LHCN-M2 (cell line): Measurements from ENCODE around the gene IGFBP4. TPM values are rescaled to one million over a fixed set of nuclear protein-coding genes. Genes with fewer than 3 reads are reported as not detected.

Experiments
- DNase-seq: peaks from one replicate; pipeline ENCODE4 v3.0.0-alpha.2; 2012; ENCODE audit warnings: low read depth
- total RNA-seq: library from RNA; depleted of rRNA; stranded (reverse); fragments of >200 nt; gene quantifications from 2 replicates; pipeline ENCODE4 v1.2.3, GENCODE V29; 2014

The IGFBP4 gene
- total RNA-seq, 1 experiment from 2014 or later = 55.3 TPM

- DNase-seq = no peak
These were observed 12.0 kb upstream of the IGFBP4 start for GRCh38 chr17:40431231-40431602.

DNA sequence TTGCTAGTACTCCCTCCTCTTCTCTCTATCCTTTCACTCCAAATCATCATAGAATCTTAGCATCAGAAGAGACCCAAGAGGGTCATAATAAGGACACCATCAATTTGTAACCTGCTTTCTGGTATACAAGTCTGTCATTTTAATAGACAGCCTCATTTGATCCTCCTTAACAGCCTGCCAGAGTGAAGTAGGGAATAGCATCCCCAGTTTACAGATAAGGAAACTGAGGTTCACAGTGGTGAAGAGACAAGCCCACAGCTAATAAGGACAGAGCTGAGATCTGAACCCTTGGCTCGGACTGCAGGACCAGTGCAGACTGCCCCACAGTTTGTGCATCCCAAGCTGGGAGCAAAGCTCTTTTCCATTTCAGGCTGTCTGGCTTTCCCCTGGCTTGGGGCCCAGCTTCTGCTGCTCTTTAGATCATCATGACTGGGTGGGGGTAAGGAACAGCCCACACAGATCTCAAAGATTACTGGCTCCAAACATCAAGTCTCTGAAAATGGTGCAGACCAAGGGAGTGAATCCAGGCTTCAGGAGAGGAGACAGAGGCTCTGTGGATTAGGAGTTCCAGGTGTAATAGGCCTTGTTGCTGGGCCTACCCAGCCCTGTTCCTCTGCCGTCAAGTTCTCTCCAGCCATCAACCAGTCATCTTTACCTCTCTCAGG is 10.3 kb upstream of the IGFBP4 start:
- no peak for DNase-seq

DNA sequence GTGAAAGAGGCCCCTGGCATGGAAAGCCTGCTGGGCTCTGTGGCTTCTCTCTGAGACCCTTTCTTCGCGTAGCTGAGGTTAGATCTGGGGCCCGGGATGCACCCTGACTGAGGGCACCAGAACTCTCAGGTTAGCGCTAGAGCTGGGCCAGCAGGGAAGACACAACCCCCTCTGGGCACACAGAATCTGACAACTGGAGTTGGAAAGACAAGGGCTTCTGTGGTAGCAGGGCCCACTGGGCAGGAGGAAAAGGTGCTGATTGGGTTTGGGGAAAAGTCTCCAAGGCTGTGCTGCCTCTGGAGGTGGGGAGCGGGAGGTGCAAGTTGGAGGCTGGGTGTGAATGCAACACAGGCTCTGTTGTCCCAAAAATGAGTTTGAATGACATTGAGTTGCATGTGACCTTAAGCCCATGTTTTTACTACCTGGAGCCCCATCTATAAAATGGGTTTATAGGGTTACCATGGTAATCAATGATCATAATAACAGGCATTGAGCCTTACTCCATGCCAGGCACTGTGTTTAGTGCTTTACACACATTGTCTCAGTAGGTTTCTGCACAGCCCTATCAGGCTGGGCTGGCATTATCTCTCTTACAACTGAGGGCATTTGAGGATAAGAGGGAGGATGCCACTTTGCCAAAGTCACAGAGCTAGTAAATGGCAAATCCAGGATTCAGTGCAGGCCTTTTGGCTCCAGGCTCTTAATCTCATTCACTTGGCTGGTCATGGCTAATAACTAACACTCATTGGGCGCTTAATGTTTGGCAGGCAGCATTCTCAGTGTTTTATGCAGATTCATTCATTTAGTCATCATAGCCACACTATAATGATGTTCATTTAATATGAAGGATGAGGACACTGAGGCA is 9.5 kb upstream of the IGFBP4 start:
- no peak for DNase-seq

GRCh38 chr17:40436636-40437035 is 6.6 kb upstream of the IGFBP4 start:
- no peak for DNase-seq

- DNase-seq = peak; percentile 38
These were observed 6.0 kb upstream of the IGFBP4 start for GRCh38 chr17:40437095-40437732.

- DNase-seq = no peak
These were observed 3.1 kb upstream of the IGFBP4 start for GRCh38 chr17:40440166-40440565.

DNA sequence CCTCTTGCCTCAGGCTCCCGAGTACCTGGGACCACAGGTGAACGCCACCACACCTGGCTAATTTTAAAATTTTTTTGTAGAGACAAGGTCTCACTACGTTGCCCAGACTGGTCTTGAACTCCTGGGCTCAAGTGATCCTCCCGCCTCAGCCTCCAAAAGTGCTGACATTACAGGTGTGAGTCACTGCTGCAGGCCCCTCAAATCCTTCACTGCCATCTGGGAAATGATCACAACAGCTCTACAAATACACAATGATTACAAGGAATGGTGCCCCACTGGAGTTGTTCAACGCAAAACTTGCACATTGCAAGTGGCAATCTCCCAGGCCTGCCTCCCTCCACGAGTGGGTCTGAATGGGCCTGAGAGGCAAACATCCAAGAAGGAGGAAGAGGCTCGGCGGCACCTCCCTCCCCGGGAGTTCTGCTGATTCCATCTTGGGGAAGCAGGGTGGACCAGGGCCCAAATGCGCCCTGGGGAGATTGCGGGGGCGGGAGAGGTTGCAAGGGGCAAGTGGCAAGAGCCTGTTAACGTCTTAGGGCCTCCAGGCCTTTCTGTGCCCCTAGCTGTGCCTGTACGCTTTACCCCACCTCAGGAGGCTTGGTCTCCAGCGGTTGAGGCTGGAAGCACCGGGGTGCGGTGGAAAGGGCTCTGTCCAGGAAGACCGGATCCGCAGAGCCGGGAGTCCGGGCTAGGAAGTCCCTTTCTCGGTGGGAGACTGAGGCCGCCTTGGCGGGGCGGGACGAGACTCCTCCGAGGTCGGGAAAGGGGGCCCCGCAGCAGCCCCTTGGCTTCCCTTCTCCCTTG is 656 bp upstream of the IGFBP4 start:
- peak; percentile 31 for DNase-seq

DNA sequence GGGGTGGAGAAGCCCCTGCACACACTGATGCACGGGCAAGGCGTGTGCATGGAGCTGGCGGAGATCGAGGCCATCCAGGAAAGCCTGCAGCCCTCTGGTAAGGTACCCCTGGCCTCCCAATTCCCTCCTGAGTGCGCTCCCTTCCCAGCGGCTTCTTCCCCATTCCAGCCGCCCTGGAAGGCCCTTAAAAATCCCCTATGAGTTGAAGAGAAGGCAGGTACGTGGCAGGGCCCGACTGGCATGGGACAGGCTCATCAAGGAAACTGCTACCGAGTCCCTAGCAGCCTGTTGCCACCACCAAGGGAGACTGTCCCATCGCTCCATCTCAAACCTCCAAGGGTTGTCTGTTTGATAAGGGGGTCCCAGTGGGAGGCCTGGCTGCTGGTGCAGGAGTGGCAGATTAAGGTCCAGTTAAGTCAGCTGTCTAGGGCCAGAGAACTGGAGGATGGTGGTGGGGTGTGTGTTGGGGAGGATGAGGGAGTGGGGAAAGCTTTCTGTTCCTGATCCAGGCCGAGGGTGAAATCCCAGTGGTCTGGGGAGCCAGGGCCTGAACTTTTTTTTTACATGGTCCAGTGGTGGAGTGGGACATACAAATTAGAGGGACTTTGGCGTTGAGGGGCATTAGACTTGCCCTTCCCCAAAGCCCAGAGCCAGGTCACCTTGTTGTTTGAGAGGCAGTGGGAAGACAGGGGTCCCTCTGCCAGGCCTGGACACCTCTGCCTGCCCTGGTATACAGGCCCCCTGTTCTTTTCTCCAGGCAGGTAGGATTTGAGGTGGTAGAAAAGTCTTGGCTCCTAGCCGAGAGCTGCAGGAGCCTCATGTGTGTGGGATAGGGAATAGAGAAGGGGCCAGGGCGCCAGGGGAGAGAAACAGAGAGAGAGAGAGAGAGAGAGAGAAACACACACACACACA is 994 bp downstream of the IGFBP4 start:
- peak; percentile 21 for DNase-seq

GRCh38 chr17:40445751-40446468 is 2.7 kb downstream of the IGFBP4 start:
- peak; percentile 75 for DNase-seq

DNA sequence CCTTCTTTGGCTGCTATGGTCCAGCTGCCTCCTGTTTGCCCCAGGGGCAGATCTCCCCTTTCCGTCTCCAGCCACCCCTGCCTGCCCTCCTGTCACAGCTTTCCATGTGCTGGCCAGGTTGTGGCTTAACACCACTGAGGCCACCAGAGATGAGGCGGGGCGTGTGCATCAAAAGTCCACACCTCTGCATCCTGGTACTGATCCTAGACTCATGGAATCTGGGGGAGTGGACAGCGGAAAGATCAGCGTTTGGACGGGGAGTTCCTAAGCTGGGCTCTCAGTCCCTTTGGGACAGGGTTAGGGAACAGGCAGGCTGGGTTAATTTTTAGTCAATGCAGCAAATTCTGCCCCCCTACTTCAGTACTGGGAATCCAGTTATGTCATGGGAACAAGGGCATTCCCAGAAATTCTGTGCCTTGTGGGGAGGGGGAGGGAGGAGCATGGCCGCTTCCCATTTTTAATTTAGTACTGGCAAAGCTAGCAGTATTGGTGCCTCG is 3.9 kb downstream of the IGFBP4 start:
- DNase-seq = no peak

DNA sequence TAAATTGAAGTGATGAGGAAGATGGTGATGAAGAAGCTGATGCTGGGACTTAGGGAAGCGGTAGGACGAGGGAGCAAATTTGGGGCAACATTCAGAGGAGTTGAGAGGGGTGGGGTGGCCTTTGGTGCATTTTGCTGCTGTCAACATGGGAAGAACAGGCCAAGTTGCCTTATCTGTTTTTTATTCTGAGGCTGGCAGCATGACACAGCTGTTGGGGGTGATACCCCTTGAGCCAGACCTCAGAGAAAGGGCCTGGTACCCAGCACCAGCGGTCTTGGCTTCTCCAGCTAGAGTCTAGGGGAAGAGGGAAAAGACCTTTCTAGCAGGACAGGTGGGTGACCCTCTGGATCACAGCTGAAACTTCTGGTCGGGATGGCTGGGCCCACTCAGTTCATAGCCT is 4.6 kb downstream of the IGFBP4 start:
- DNase-seq = no peak

GRCh38 chr17:40448213-40448638 is 5.0 kb downstream of the IGFBP4 start:
- peak; percentile 59 for DNase-seq

DNA sequence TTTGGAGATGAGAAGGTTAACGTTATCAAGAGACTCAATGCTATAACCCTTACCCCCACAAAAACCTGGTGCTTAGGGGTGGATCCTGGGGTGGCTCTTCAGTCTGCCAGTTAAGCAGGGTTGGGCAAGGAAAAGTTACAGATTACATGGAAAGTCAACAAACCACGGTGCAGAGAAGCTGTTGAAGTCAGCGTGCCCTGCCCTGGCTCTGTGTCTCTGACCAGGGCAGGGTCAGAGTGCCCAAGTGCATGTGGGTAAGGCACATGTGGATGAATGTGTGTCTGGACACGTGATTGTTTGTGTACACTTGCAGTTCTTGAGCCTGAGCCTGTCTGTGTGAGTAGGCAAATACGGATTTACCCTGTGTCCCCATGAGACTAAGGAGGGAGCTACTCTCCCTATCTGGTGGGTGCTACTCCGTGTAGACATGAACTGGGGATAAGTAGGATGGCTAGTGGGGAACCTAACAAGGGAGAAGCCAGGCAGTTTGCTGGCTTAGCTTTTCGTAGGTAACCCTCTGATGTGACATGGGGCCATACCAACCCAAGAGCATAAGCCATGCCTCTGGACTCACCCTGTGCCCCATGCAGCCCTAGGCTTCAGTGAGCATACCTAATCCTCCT is 5.5 kb downstream of the IGFBP4 start:
- peak; percentile 49 for DNase-seq

- DNase-seq = no peak
These were observed 6.9 kb downstream of the IGFBP4 start for GRCh38 chr17:40450175-40450574.

- no peak for DNase-seq
These were observed 8.2 kb downstream of the IGFBP4 start for GRCh38 chr17:40451420-40451819.

GRCh38 chr17:40452216-40452787 is 9.1 kb downstream of the IGFBP4 start:
- peak; percentile 76 for DNase-seq

DNA sequence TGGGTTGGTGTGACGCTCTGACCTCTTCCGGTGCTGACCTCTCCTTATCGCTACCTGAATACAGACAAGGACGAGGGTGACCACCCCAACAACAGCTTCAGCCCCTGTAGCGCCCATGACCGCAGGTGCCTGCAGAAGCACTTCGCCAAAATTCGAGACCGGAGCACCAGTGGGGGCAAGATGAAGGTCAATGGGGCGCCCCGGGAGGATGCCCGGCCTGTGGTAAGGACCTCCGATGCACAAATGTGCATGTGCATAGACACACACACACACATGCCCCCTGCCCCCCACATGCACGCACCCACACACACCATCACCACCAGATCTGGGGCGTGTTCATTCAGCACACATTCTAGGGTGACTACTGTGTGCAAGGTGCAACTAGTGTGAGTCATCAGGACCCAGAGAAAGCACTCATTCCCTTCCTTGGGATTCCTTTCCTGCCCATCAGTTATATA is 9.7 kb downstream of the IGFBP4 start:
- DNase-seq = no peak

DNA sequence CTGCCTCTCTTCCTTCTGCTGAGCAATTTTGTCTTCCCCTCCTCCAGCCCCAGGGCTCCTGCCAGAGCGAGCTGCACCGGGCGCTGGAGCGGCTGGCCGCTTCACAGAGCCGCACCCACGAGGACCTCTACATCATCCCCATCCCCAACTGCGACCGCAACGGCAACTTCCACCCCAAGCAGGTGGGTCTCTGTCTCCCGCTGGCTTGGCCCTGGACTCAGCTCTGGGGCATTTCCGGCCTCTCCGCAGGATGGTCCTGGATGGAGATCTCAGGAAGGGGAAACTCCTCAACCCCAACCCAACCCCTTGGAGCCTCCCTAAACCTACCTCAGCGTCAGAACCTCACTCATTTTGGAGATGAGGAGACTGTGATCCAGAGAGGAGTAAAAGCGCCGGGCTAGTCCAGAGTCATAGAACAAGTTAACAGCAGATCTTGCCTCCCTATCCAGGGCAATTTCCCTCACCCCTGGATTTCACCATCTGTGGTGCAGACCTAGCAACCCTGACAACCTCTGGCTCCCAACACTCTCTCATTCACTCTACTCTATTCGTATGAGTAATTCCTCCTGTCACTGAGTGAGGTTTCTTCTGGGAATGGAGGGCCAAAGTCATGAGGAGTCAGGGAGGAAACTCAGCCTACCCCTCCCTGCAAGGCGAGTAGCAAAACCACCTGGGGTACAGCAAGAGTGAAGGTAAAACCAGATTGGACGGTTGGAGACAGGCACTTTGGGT is 10.8 kb downstream of the IGFBP4 start:
- DNase-seq = no peak
